ENCODE results near the gene OR13F1.
"Not testable (repeated sequence)": the region's sequence is repeated elsewhere in the genome, so short reads cannot be mapped to it uniquely, and the experiment has no call there.

The OR13F1 gene

GRCh38 chr9:104503963-104504362 lies at the start of gene OR13F1:
OR13F1 (plus strand) TSS chr9:104504263; CDS start chr9:104504263, 0 bp downstream.
- DNase-seq: no peak

GRCh38 chr9:104456831-104457230 lies 47.2 kb upstream of the OR13F1 start:
- no peak for DNase-seq

- no peak for DNase-seq
Measured at GRCh38 chr9:104463864-104464263, 40.2 kb upstream of the OR13F1 start.

GRCh38 chr9:104468261-104468660 lies 35.8 kb upstream of the OR13F1 start:
- DNase-seq: no peak

- peak in 1 of 2 experiments; percentile 1 for DNase-seq
Measured at GRCh38 chr9:104482921-104483570, 21.0 kb upstream of the OR13F1 start.

GRCh38 chr9:104485014-104485413 lies 19.0 kb upstream of the OR13F1 start:
- no peak for DNase-seq

GRCh38 chr9:104494808-104495207 lies 9.3 kb upstream of the OR13F1 start:
- peak in 1 of 2 experiments; percentile 32 for DNase-seq

- no peak for DNase-seq
Measured at GRCh38 chr9:104503440-104503839, 623 bp upstream of the OR13F1 start.

GRCh38 chr9:104506565-104506964 lies 2.5 kb downstream of the OR13F1 start:
- DNase-seq: no peak

GRCh38 chr9:104514901-104515300 lies 10.8 kb downstream of the OR13F1 start:
- DNase-seq: peak in 1 of 2 experiments; percentile 7

GRCh38 chr9:104520241-104520640 lies 16.2 kb downstream of the OR13F1 start:
- not testable (repeated sequence) for DNase-seq

- DNase-seq: no peak
Measured at GRCh38 chr9:104527109-104527508, 23.0 kb downstream of the OR13F1 start, which contains the start of gene OR13C4. OR13C4 (minus strand) TSS chr9:104527209; CDS start chr9:104527209, 0 bp downstream.

- no peak for DNase-seq
Measured at GRCh38 chr9:104536756-104537155, 32.7 kb downstream of the OR13F1 start, which contains the start of gene OR13C3. OR13C3 (minus strand) TSS chr9:104536856; CDS start chr9:104536723, 133 bp downstream.

GRCh38 chr9:104539275-104539674 lies 35.2 kb downstream of the OR13F1 start:
- no peak for DNase-seq

- no peak for DNase-seq
Measured at GRCh38 chr9:104544644-104545043, 40.6 kb downstream of the OR13F1 start.

- no peak for DNase-seq
Measured at GRCh38 chr9:104553261-104553660, 49.2 kb downstream of the OR13F1 start.

All from NCI-H526 (cell line).